HG03432 (cell line): Measurements from ENCODE around the gene PLVAP.

ENCODE experiments used
- ATAC-seq: cut with Tn5 transposase; IDR thresholded peaks from one replicate; pipeline ENCODE4 v1.9.1; 2021; ENCODE audit warnings: mild to moderate bottlenecking, moderate library complexity; ENCODE audit not compliant: unreplicated experiment

The PLVAP gene

DNA sequence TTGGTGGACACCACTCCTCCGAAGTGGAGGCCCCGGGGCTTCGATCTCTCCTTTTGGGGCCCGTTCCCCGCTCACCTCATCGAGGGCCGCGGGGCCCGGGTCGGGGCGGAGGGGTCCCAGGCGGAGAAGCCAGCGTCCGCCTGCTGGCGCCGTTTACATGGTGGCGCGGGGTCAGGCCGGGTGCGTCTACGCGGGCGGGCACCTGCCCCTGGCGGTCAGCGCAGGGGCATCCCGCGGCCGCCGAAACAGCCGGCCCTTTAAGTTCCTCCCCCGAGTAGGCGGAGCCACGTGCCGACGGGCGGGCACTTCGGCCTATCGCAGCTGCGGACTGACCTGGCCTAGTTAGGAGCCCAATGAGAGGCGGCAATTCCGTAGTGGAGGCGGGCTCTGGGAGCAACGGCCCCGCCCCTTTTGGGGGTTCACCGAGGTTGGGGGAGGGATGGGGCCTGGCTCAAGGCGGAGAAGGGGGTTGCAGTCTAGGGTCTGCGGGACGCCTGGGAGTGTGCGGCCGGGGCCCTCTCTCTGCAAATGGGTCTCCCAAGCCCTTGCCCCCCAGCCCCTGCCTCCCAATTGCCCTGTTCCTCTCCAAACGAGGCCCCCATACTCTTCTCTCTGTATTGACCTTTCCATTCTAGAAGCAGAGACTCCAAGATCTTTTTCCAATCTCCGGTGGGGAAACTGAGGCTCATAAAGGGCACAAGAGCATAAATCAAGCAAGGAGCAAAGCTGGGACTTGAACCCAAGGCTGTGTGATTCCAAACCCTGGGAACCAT lies 73.8 kb downstream of the PLVAP start, which contains the start of gene ABHD8:
TSS of gene ABHD8 (minus strand) at position 259 of the 773 bp plus-strand sequence. CDS start 1,809 bp downstream, outside the sequence.
- peak; percentile 58 for ATAC-seq

DNA sequence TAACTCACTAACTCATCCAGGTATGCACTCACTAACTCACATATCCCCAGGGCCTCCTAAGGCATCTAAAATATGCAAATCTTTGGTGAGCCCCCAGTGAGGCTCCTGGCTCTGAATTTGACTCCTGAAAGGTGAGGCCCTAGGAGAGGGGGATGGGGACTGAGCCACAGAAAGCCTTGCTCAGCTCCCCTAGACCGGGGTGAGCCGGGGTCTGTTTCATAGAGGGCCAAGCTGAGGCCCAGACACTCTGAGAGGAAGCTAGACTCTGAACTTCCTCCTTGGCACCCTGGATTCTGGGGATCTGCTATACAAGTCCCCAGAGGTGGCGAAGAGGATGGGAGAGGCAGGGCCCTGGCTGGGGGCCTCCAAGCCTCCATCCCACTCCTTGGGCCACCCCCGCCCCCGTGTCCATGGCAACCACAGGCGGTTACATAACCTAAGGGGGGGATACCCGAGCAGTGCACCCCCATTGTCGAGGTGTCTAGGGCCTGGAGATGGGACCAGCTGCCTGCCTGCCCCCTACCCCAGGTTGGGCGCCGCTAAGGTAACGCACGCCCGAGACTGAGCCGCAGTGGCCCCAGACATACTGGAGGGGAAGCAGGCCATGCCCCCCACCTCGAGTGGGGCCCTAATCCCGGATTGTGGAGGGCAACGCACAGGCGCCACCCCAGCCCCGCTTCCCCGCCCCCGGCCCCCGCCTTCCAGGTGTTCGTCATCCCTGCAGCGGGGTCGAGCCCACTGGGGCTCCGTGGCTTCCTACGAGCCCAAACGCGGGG lies 74.6 kb downstream of the PLVAP start:
- ATAC-seq: no peak
